Stimulated activated CD4-positive, alpha-beta T cell treated with anti-CD3 and anti-CD28 coated beads, TNF-alpha, amount 100 ng/mL, for 48 hours (primary cell): ENCODE results near the gene TMCC1.
"Not testable (repeated sequence)": the region's sequence is repeated elsewhere in the genome, so short reads cannot be mapped to it uniquely, and the experiment has no call there.

Experiments
- DNase-seq, 3 donors: peaks; one replicate each; pipeline ENCODE4 v3.0.0-alpha.2; 2020; ENCODE audit warnings: low read depth in 3 of 3

TMCC1 gene

GRCh38 chr3:129893581-129894070 is at the start of gene TMCC1:
TSS of gene TMCC1 (minus strand) at chr3:129893711.
- peak; percentile 65 to 80 (median 77) for DNase-seq

GRCh38 chr3:129943020-129943419 is 49.5 kb upstream of the TMCC1 start:
- no peak for DNase-seq

GRCh38 chr3:129942296-129942695 is 48.8 kb upstream of the TMCC1 start:
- DNase-seq = peak; percentile 15 to 27 (median 16)

- DNase-seq = no peak
Observed at GRCh38 chr3:129940086-129940485, 46.6 kb upstream of the TMCC1 start.

- no peak for DNase-seq
Observed at GRCh38 chr3:129938140-129938930, 44.8 kb upstream of the TMCC1 start.

GRCh38 chr3:129937717-129938116 is 44.2 kb upstream of the TMCC1 start:
- DNase-seq = no peak

- no peak for DNase-seq
Observed at GRCh38 chr3:129936757-129937156, 43.2 kb upstream of the TMCC1 start.

GRCh38 chr3:129934234-129935123 is 41.0 kb upstream of the TMCC1 start:
- no peak for DNase-seq

GRCh38 chr3:129933471-129933870 is 40.0 kb upstream of the TMCC1 start:
- DNase-seq = no peak

- DNase-seq = no peak
Observed at GRCh38 chr3:129929383-129929782, 35.9 kb upstream of the TMCC1 start.

- no peak for DNase-seq
Observed at GRCh38 chr3:129927072-129927471, 33.6 kb upstream of the TMCC1 start.

GRCh38 chr3:129919806-129920205 is 26.3 kb upstream of the TMCC1 start:
- no peak for DNase-seq

- no peak for DNase-seq
Observed at GRCh38 chr3:129919357-129919756, 25.8 kb upstream of the TMCC1 start.

GRCh38 chr3:129918461-129918860 is 24.9 kb upstream of the TMCC1 start:
- DNase-seq = no peak

- no peak for DNase-seq
Observed at GRCh38 chr3:129917423-129918007, 24.0 kb upstream of the TMCC1 start.

- no peak for DNase-seq
Observed at GRCh38 chr3:129913618-129914017, 20.1 kb upstream of the TMCC1 start.

- no peak for DNase-seq
Observed at GRCh38 chr3:129911261-129911861, 17.9 kb upstream of the TMCC1 start.

- not testable (repeated sequence) for DNase-seq
Observed at GRCh38 chr3:129909235-129909634, 15.7 kb upstream of the TMCC1 start.

GRCh38 chr3:129908417-129908816 is 14.9 kb upstream of the TMCC1 start:
- DNase-seq = no peak

GRCh38 chr3:129901272-129901671 is 7.8 kb upstream of the TMCC1 start:
- DNase-seq = not testable (repeated sequence)

- no peak for DNase-seq
Observed at GRCh38 chr3:129897026-129897425, 3.5 kb upstream of the TMCC1 start.
